Activated CD8-positive, alpha-beta memory T cell treated with anti-CD3 and anti-CD28 coated beads for 36 hours (primary cell): ENCODE data around the gene CAPRIN1. TPM values are rescaled to one million over a fixed set of nuclear protein-coding genes. Genes with fewer than 3 reads are reported as not detected.

Experiments
- CTCF ChIA-PET: fragments of 350-600 bp; sonication (Branson Sonifier 250); formaldehyde crosslinking; loops from one replicate; lab custom pipeline; 2021; ENCODE audit warnings: antibody characterized with exemption; lab: Charles Lee
- POLR2A ChIA-PET: fragments of 350-600 bp; sonication (Branson Sonifier 250); formaldehyde crosslinking; loops from one replicate; lab custom pipeline; 2021; ENCODE audit warnings: antibody characterized with exemption; lab: Charles Lee
- total RNA-seq, 2 experiments: library from RNA; stranded (reverse); gene quantifications; one replicate each; pipeline ENCODE4 v1.2.3, GENCODE V29; 2021

CAPRIN1 gene
- total RNA-seq, 2 experiments from 2014 or later = 294 TPM

GRCh38 chr11:34124885-34125668, 73.5 kb downstream of the CAPRIN1 start:
- ChIA-PET POLR2A (no interaction called here), CTCF (no interaction called here)

- ChIA-PET CTCF (no interaction called here), POLR2A (interaction anchor here (1.0 kb wide), 1 partner anchor 24 kb away, joined by 3 read pairs; no protein-coding TSS in a partner anchor)
Observed at GRCh38 chr11:34126959-34127848, 75.7 kb downstream of the CAPRIN1 start.

GRCh38 chr11:34128824-34129223, 77.3 kb downstream of the CAPRIN1 start:
- ChIA-PET CTCF (no interaction called here), POLR2A (no interaction called here)

- CTCF ChIA-PET = interaction anchor here (1.3 kb wide), 1 partner anchor 8 kb away, joined by 3 read pairs; no protein-coding TSS in a partner anchor
- POLR2A ChIA-PET = no interaction called here
Observed at GRCh38 chr11:34132261-34132965, 80.9 kb downstream of the CAPRIN1 start.

GRCh38 chr11:34134765-34135164, 83.2 kb downstream of the CAPRIN1 start:
- CTCF ChIA-PET = no interaction called here

GRCh38 chr11:34135439-34135838, 83.9 kb downstream of the CAPRIN1 start:
- CTCF ChIA-PET = interaction anchor here (1.4 kb wide), 1 partner anchor 39 kb away, joined by 3 read pairs; no protein-coding TSS in a partner anchor
- POLR2A ChIA-PET = no interaction called here

More at GRCh38 chr11:34134765-34135164, 83.2 kb downstream of the CAPRIN1 start:
- POLR2A ChIA-PET = no interaction called here

GRCh38 chr11:34136420-34136819, 84.9 kb downstream of the CAPRIN1 start:
- ChIA-PET POLR2A (no interaction called here), CTCF (interaction anchor here (1.4 kb wide), 1 partner anchor 38 kb away, joined by 3 read pairs; no protein-coding TSS in a partner anchor)

- ChIA-PET CTCF (no interaction called here), POLR2A (no interaction called here)
Observed at GRCh38 chr11:34139346-34139745, 87.8 kb downstream of the CAPRIN1 start.

- CTCF ChIA-PET = no interaction called here
- POLR2A ChIA-PET = no interaction called here
Observed at GRCh38 chr11:34140149-34140548, 88.6 kb downstream of the CAPRIN1 start.

- CTCF ChIA-PET = no interaction called here
- POLR2A ChIA-PET = interaction anchor here (0.6 kb wide), 1 partner anchor 599 kb away, joined by 5 read pairs; no protein-coding TSS in a partner anchor
Observed at GRCh38 chr11:34143048-34143447, 91.5 kb downstream of the CAPRIN1 start.

- ChIA-PET POLR2A (no interaction called here), CTCF (no interaction called here)
Observed at GRCh38 chr11:34145073-34145472, 93.5 kb downstream of the CAPRIN1 start.

- POLR2A ChIA-PET = no interaction called here
- CTCF ChIA-PET = no interaction called here
Observed at GRCh38 chr11:34145847-34146381, 94.4 kb downstream of the CAPRIN1 start.

GRCh38 chr11:34146411-34146810, 94.9 kb downstream of the CAPRIN1 start:
- CTCF ChIA-PET = interaction anchor here (0.6 to 1.0 kb wide), 2 partner anchors 141 to 1257 kb away, joined by 3 read pairs; no protein-coding TSS in a partner anchor
- POLR2A ChIA-PET = no interaction called here

- ChIA-PET CTCF (interaction anchor here (0.6 to 1.0 kb wide), 2 partner anchors 141 to 1258 kb away, joined by 3 read pairs; no protein-coding TSS in a partner anchor), POLR2A (no interaction called here)
Observed at GRCh38 chr11:34146866-34147265, 95.3 kb downstream of the CAPRIN1 start.

- POLR2A ChIA-PET = no interaction called here
- CTCF ChIA-PET = interaction anchor here (1.0 kb wide), 1 partner anchor 142 kb away, joined by 3 read pairs; no protein-coding TSS in a partner anchor
Observed at GRCh38 chr11:34147581-34147980, 96.0 kb downstream of the CAPRIN1 start.

GRCh38 chr11:34148504-34149165, 97.1 kb downstream of the CAPRIN1 start:
- ChIA-PET POLR2A (no interaction called here), CTCF (no interaction called here)

GRCh38 chr11:34149274-34149673, 97.7 kb downstream of the CAPRIN1 start:
- CTCF ChIA-PET = no interaction called here
- POLR2A ChIA-PET = no interaction called here

- ChIA-PET POLR2A (interaction anchor here (0.6 kb wide), 1 partner anchor 43 kb away, joined by 9 read pairs; no protein-coding TSS in a partner anchor), CTCF (interaction anchor here (0.6 kb wide), 1 partner anchor 10 kb away, joined by 3 read pairs; no protein-coding TSS in a partner anchor)
Observed at GRCh38 chr11:34149786-34150185, 98.3 kb downstream of the CAPRIN1 start.
